HepG2 (cell line): ENCODE measurements around the gene SRD5A1. TPM values are rescaled to one million over a fixed set of nuclear protein-coding genes. Genes with fewer than 3 reads are reported as not detected.

ENCODE experiments used
- ATAC-seq: fragments of 200-7000 bp; cut with Tn5 transposase; 3 replicates; pipeline ENCODE4 v1.9.1; 2020; ENCODE audit warnings: mild to moderate bottlenecking, moderate library complexity
- BruUV-seq: library from RNA; stranded (reverse); fragments of 400-500 nt; replicated peaks from 2 replicates; lab custom pipeline; 2021; lab: Mats Ljungman, UMichigan
- CTCF ChIA-PET: fragments of 300-600 bp; formaldehyde crosslinking; extraction: SDS; loops from one replicate; lab custom pipeline; 2021; ENCODE audit warnings: low total read pairs, inconsistent platforms, low intra/inter-chr PET ratio; lab: Yijun Ruan, JAX
- POLR2A ChIA-PET: fragments of 350-600 bp; sonication (Branson Sonifier 250); formaldehyde crosslinking; loops from one replicate; lab custom pipeline; 2020; ENCODE audit warnings: antibody characterized with exemption, inconsistent platforms; lab: Yijun Ruan, JAX
- DNase-seq: peaks from one replicate; pipeline ENCODE4 v3.0.0-alpha.2; 2015; ENCODE audit warnings: low spot score
- FAIRE-seq: peaks from 3 replicates; lab custom pipeline; 2011; peaks lifted over from hg19 to GRCh38; lab: Jason Lieb, UNC
- H2AFZ ChIP-seq: one replicate; pipeline ENCODE4 v1.6.1; 2011; ENCODE audit warnings: low read length, inconsistent platforms
- H3K27ac ChIP-seq: fragments of 300-600 bp; 3 replicates; pipeline ENCODE4 v1.8.0; 2011; ENCODE audit warnings: mixed run types, mild to moderate bottlenecking, mixed read lengths, low read length, inconsistent platforms; ENCODE audit not compliant: insufficient read depth; ENCODE audit errors: extremely low read length
- H3K27me3 ChIP-seq, 2 experiments: fragments of 200-600 bp in 1 of 2; 2 replicates in 1 of 2; 3 replicates in 1 of 2; pipeline versions ENCODE4 v1.6.0 to v1.8.0; 2011; ENCODE audit warnings: low read length in 2 of 2, mild to moderate bottlenecking in 2 of 2, moderate library complexity in 2 of 2, inconsistent platforms in 1 of 2; ENCODE audit not compliant: insufficient read depth in 2 of 2, control insufficient read depth in 1 of 2
- H3K36me3 ChIP-seq, 2 experiments: fragments of 200-600 bp in 1 of 2; replicated peaks in 1 of 2; 2 replicates in 1 of 2; 3 replicates in 1 of 2; pipeline versions ENCODE4 v1.5.1 to v1.8.0; 2011; ENCODE audit warnings: low read length in 2 of 2, inconsistent platforms in 1 of 2; ENCODE audit not compliant: insufficient read depth in 2 of 2, control insufficient read depth in 1 of 2
- H3K4me1 ChIP-seq: 2 replicates; pipeline ENCODE4 v1.5.1; 2012; ENCODE audit warnings: low read length, inconsistent platforms; ENCODE audit not compliant: insufficient read depth
- H3K4me2 ChIP-seq: 2 replicates; pipeline ENCODE4 v1.6.0; 2011; ENCODE audit warnings: low read depth, low read length, inconsistent platforms
- H3K4me3 ChIP-seq, 3 experiments: fragments of 200-600 bp in 1 of 3; sonication (generic), shearing (Covaris generic) in 1 of 3; replicated peaks in 1 of 3; 2 replicates each; pipeline ENCODE4 v1.5.1; 2011 to 2016; ENCODE audit warnings: low read length in 3 of 3, inconsistent platforms in 2 of 3, low read depth in 2 of 3, mild to moderate bottlenecking in 2 of 3, control low read depth in 1 of 3, mixed read lengths in 1 of 3; ENCODE audit not compliant: insufficient read depth in 1 of 3
- H3K79me2 ChIP-seq: one replicate; pipeline ENCODE4 v1.6.1; 2011; ENCODE audit warnings: low read length, inconsistent platforms; ENCODE audit not compliant: insufficient read depth
- H3K9ac ChIP-seq: 2 replicates; pipeline ENCODE4 v1.6.0; 2011; ENCODE audit warnings: mild to moderate bottlenecking, low read depth, low read length, inconsistent platforms; ENCODE audit not compliant: insufficient read depth
- H3K9me3 ChIP-seq: 2 replicates; pipeline ENCODE4 v1.5.1; 2012; ENCODE audit warnings: mild to moderate bottlenecking, low read length
- H4K20me1 ChIP-seq: 2 replicates; pipeline ENCODE4 v1.6.0; 2011; ENCODE audit warnings: inconsistent platforms, mild to moderate bottlenecking, low read length, moderate library complexity; ENCODE audit not compliant: insufficient read depth
- AHDC1 ChIP-seq: sonication (generic); formaldehyde crosslinking; IDR thresholded peaks from 2 replicates; pipeline ENCODE4 v1.5.1; 2020; ENCODE audit warnings: mild to moderate bottlenecking, missing genetic modification reagents, borderline replicate concordance
- ARNT2 ChIP-seq: sonication (generic); formaldehyde crosslinking; IDR thresholded peaks from 2 replicates; pipeline ENCODE4 v1.8.0; 2022; ENCODE audit warnings: mild to moderate bottlenecking, low read depth, missing genetic modification reagents, moderate library complexity
- CBX2 ChIP-seq, 2 experiments: fragments of 200-600 bp in 1 of 2; sonication (generic); formaldehyde crosslinking in 1 of 2; IDR thresholded peaks; 2 replicates each; pipeline versions ENCODE4 v1.7.0 to v1.8.1; 2018 to 2022; ENCODE audit warnings: low read depth in 2 of 2, low read length in 1 of 2, mild to moderate bottlenecking in 1 of 2, missing genetic modification reagents in 1 of 2
- HMGXB3 ChIP-seq: sonication (generic); formaldehyde crosslinking; IDR thresholded peaks from 2 replicates; pipeline ENCODE4 v1.4.0; 2020; ENCODE audit warnings: missing genetic modification reagents, borderline replicate concordance
- MED13 ChIP-seq: sonication (generic); formaldehyde crosslinking; IDR thresholded peaks from 2 replicates; pipeline ENCODE4 v1.5.0; 2020; ENCODE audit warnings: missing genetic modification reagents
- PCBP2 ChIP-seq: fragments of 200-400 bp; formaldehyde crosslinking; optimal IDR thresholded peaks from 2 replicates; pipeline ENCODE3; 2018; ENCODE audit warnings: low read length, low read depth; ENCODE audit not compliant: poor library complexity, severe bottlenecking
- TBL1XR1 ChIP-seq: fragments of 150-350 bp; IDR thresholded peaks from 2 replicates; pipeline ENCODE4 v1.6.1; 2014; ENCODE audit warnings: borderline replicate concordance, low read length; ENCODE audit not compliant: partially characterized antibody
- TFDP2 ChIP-seq: sonication (generic); formaldehyde crosslinking; IDR thresholded peaks from 2 replicates; pipeline ENCODE4 v1.4.0; 2020; ENCODE audit warnings: missing genetic modification reagents
- TRIM24 ChIP-seq: sonication (generic); formaldehyde crosslinking; IDR thresholded peaks from 2 replicates; pipeline ENCODE4 v1.8.0; 2022; ENCODE audit warnings: mild to moderate bottlenecking, missing genetic modification reagents
- ZNF383 ChIP-seq: sonication (generic); formaldehyde crosslinking; IDR thresholded peaks from 2 replicates; pipeline ENCODE4 v1.4.0; 2020; ENCODE audit warnings: missing genetic modification reagents, mild to moderate bottlenecking, borderline replicate concordance
- ZNF558 ChIP-seq: sonication (generic); formaldehyde crosslinking; IDR thresholded peaks from 2 replicates; pipeline ENCODE4 v1.9.0; 2022; ENCODE audit warnings: mild to moderate bottlenecking, missing genetic modification reagents, borderline replicate concordance
- WGBS: methylation state at CpG from one replicate; pipeline ENCODE4 v1.1.6; 2017; ENCODE audit warnings: low lambda C conversion rate; 5-methylcytosine and 5-hydroxymethylcytosine counted together
- in situ Hi-C: cut with HindIII; loops from 2 replicates; pipeline ENCODE4 v1.10.0; 2017; ENCODE audit warnings: low pct_unique_long_range_greater_than_20kb; ENCODE audit not compliant: extremely low pct_ligation_motif_present
- intact Hi-C: fragments of 100-400 bp; cut with micrococcal nuclease; formaldehyde crosslinking; loops from one replicate; pipeline ENCODE4 v1.10.0; 2022; ENCODE audit not compliant: unreplicated experiment
- polyA plus RNA-seq, 8 experiments: library from polyadenylated mRNA; depleted of rRNA in 3 of 8; stranded (reverse) in 7 of 8; unstranded in 1 of 8; fragments of >200 nt; fragmentation: Illumina TruSeq in 4 of 8; extraction: Trizol in 4 of 8; gene quantifications; 2 replicates each; pipeline versions ENCODE4 v1.2.1 to v1.2.3, GENCODE V29; 2011 to 2016; ENCODE audit warnings: low read depth in 4 of 8, missing spikeins in 1 of 8, mixed read lengths in 1 of 8; ENCODE audit not compliant: insufficient read depth in 1 of 8
- total RNA-seq, 5 experiments: library from RNA; depleted of rRNA; stranded (reverse); fragments of >200 nt; fragmentation: Illumina TruSeq; extraction: Trizol; gene quantifications; 2 replicates each; pipeline ENCODE4 v1.2.3, GENCODE V29; 2016; ENCODE audit warnings: low read depth in 1 of 5

The SRD5A1 gene
- total and polyA plus RNA-seq, 2 of the 13 experiments (the other 11 are each of a cell fraction or from before 2014, with no cell fraction given) = 6.1 to 9.9 TPM

- TF ChIP-seq ZNF558 (CRISPR knock-in tag) = no peak
- TF ChIP-seq TRIM24 = no peak
- TF ChIP-seq, all 625 proteins: peak for 0
Measured at GRCh38 chr5:6718718-6719117, 85.5 kb downstream of the SRD5A1 start (continued).

GRCh38 chr5:6719417-6719816, 86.2 kb downstream of the SRD5A1 start:
- no peak for DNase-seq
- Histone ChIP-seq H3K9ac (no peak overlapping the region), H3K4me2 (no peak overlapping the region), H3K4me3 (no peak overlapping the region), H3K27me3 (no peaks in the 10 kb centered on the region), H4K20me1 (peaks cover 82% of the 10 kb centered on the region), H3K36me3 (peaks cover 6 to 47% of the 10 kb centered on the region in 2 experiments; a peak in 4 of 5 replicates), H2AFZ (no peak overlapping the region), H3K4me1 (peaks cover 56% of the 10 kb centered on the region), H3K79me2 (peaks cover 98% of the 10 kb centered on the region), H3K27ac (no peak overlapping the region), H3K9me3 (no peaks in the 10 kb centered on the region)
- WGBS = 96% methylated on average over 4 of the region's 5 CpGs
- no TSS peak for BruUV-seq
- POLR2A ChIA-PET = no interaction called here
- CTCF ChIA-PET = no interaction called here
- no peak for FAIRE-seq
- intact Hi-C loops = no loop called here
- ATAC-seq = no peak
- in situ Hi-C loops = no loop called here
- TF ChIP-seq ARNT2 (CRISPR knock-in tag) = no peak
- no peak for TF ChIP-seq TBL1XR1
- TF ChIP-seq HMGXB3 (CRISPR knock-in tag) = no peak
- TF ChIP-seq PCBP2 = no peak
- TF ChIP-seq AHDC1 (CRISPR knock-in tag) = no peak
- TF ChIP-seq TFDP2 (CRISPR knock-in tag) = no peak
- TF ChIP-seq ZNF383 = no peak
- no peak for TF ChIP-seq CBX2 (IDR thresholded peaks at IDR 0.05; ENCODE audit: low read depth, low read length)
- TF ChIP-seq CBX2 (CRISPR knock-in tag; IDR thresholded peaks at IDR 0.05; ENCODE audit: low read depth) = no peak
- TF ChIP-seq MED13 (CRISPR knock-in tag) = no peak
